GM23248 (cell line): ENCODE data around the gene RPS6KA3.

Experiments used
- EZH2 ChIP-seq: fragments of 200-600 bp; sonication (generic); IDR thresholded peaks from 2 replicates; pipeline ENCODE4 v1.6.1; 2018; ENCODE audit warnings: antibody characterized with exemption, mild to moderate bottlenecking; ENCODE audit not compliant: insufficient read depth, poor library complexity, severe bottlenecking
- EZH2phosphoT487 ChIP-seq: fragments of 200-600 bp; sonication (generic); IDR thresholded peaks from 2 replicates; pipeline ENCODE4 v1.6.1; 2018; ENCODE audit warnings: antibody characterized with exemption, moderate library complexity, mild to moderate bottlenecking, low read depth; ENCODE audit not compliant: insufficient read depth

- TF ChIP-seq EZH2 (no peak), EZH2phosphoT487 (no peak)
Observed at GRCh38 chrX:20231598-20231997, 35.1 kb downstream of the RPS6KA3 start.
